ENCODE measurements around the gene METTL9.
"Not testable (repeated sequence)": the region's sequence is repeated elsewhere in the genome, so short reads cannot be mapped to it uniquely, and the experiment has no call there.

The METTL9 gene

DNA sequence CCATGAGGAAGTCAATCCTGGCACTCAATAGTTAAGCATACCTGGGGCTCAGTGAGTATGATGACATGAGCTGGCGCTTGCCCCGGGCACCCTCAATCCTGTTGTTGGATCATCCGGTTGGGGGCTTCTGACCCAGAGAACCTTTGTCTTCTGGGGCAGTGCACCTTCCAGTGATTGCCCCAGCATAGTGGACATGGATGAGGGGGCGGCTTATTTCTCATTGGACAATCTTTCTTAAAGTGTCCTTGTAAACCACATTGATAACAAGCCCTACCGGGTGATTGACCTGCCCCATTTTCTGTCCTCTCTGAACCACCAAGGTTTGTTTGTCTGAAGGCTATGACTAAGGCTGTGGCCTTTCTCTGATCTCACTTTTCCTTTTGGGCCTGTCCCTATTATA is 34.8 kb downstream of the METTL9 start:
- DNase-seq (ENCODE audit: low read depth in 4 of 4, low spot score in 1 of 4) = no peak

GRCh38 chr16:21635694-21636093 is 36.3 kb downstream of the METTL9 start:
- not testable (repeated sequence) for DNase-seq (ENCODE audit: low read depth in 4 of 4, low spot score in 1 of 4)

GRCh38 chr16:21637032-21637968 is 37.9 kb downstream of the METTL9 start:
- DNase-seq (ENCODE audit: low read depth in 4 of 4, low spot score in 1 of 4) = no peak

DNA sequence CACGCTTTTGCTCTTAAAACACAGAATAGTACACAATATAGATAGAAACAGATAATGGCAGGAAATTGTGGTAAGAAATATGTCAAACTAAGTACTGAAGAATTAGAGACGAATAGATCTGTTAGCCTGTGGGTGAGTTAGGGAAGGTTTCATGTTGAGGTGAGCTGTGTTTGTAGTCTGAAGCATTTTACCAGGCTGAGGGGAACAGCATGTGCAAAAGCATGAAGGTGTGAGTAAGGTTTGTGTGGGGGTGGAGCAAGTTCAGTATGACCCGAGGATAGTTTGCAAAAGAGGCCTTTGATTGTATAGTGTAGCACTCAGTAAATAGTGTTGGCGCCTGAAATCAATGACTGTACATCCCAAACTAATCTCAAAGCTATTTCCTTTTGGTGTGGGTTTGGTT is 39.2 kb downstream of the METTL9 start:
- DNase-seq (ENCODE audit: low read depth in 4 of 4, low spot score in 1 of 4) = no peak

DNA sequence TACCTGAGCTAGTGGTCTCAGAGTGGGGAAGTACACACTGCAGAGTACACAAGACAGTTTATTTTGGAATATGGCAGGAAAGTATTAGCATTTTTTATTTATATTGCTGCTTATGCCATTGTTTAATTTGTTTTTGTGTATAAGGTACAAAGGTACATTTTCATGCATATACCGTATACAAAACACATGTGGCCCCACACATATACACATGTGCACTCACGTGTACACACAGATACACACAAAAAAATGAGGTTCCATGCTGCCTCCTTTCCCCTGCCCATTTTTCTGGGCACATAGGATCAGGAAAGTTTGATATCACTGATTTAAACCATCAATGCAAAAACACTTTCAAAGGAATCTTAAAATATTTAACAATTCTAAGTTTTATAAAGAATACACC is 40.1 kb downstream of the METTL9 start:
- DNase-seq (ENCODE audit: low read depth in 4 of 4, low spot score in 1 of 4) = no peak

GRCh38 chr16:21641916-21642315 is 42.5 kb downstream of the METTL9 start:
- DNase-seq (ENCODE audit: low read depth in 4 of 4, low spot score in 1 of 4) = no peak

- DNase-seq (ENCODE audit: low read depth in 4 of 4, low spot score in 1 of 4) = no peak
These were observed 43.5 kb downstream of the METTL9 start for GRCh38 chr16:21642861-21643260.

DNA sequence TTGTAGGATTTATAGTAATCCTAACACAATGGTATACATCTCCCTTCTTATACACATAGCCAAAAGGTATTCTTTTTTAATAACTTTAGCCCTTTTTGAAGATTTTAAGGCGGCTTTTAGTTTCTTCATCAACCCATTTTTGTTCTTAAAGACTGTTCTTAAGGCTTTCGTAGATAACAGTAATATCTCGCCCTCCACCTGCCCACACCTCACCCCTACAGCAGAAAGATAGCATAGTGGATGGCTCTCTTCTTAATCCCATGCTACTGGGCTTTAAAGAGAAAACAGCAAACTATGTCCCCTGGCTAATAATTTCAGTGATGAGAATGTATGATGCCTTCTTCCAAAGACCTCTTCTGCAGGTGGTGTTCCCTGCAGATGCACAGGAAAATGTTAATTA is 44.4 kb downstream of the METTL9 start:
- DNase-seq (ENCODE audit: low read depth in 4 of 4, low spot score in 1 of 4) = no peak

- no peak for DNase-seq (ENCODE audit: low read depth in 4 of 4, low spot score in 1 of 4)
These were observed 45.3 kb downstream of the METTL9 start for GRCh38 chr16:21644674-21645073.

- DNase-seq (ENCODE audit: low read depth in 4 of 4, low spot score in 1 of 4) = no peak
These were observed 45.9 kb downstream of the METTL9 start for GRCh38 chr16:21645261-21645721.

DNA sequence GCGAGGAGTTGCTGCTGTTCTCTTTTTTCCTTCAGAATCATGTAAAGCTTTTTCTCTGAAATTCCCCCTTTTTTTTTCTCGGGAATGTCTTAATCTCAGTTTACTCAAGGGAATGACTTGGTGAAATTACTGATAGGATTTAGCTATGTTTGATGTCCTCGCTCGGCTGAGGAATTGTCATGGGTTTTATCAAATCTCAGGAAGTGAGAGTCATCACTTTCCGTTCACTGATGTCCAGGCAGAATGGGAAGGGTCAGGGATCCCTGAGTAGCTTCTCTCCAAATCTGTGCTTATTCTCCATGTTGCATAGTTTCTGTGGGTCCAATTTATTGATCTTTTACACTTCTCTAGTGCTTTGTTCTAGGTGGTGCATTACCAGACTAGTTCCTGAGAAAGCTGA is 46.7 kb downstream of the METTL9 start:
- DNase-seq (ENCODE audit: low read depth in 4 of 4, low spot score in 1 of 4) = no peak

GRCh38 chr16:21646721-21647561 is 47.6 kb downstream of the METTL9 start:
- peak; percentile 33 to 59 (median 50) for DNase-seq (ENCODE audit: low read depth in 4 of 4, low spot score in 1 of 4)

DNA sequence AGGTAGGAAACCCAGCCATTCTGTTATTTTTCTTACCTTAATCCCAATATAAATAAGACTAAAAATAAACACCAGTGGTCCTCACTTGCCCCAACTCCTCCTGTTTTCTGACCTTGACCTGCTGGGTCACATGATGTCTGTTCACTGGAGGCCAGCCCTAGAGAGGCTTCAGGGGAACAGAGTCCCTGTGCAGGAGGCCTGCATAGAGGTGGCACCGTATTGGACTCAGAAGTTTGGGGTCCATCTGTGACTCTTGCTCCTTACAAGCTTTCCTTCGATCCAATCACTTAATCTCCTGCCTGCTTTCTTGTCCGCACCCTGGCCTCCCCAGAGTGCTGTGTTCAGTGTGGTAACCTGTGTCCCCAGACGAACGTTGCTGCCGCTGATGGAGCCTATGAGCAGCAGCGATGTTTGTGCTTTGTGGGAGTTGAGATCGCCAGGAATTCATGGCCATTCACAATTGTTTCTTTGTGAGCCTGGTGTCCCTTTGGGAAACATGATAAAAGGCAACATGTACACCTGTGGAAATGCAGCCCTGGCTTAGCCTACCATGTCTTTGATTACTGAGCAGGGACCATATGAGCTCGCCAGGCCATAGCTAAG is 48.3 kb downstream of the METTL9 start:
- no peak for DNase-seq (ENCODE audit: low read depth in 4 of 4, low spot score in 1 of 4)

DNA sequence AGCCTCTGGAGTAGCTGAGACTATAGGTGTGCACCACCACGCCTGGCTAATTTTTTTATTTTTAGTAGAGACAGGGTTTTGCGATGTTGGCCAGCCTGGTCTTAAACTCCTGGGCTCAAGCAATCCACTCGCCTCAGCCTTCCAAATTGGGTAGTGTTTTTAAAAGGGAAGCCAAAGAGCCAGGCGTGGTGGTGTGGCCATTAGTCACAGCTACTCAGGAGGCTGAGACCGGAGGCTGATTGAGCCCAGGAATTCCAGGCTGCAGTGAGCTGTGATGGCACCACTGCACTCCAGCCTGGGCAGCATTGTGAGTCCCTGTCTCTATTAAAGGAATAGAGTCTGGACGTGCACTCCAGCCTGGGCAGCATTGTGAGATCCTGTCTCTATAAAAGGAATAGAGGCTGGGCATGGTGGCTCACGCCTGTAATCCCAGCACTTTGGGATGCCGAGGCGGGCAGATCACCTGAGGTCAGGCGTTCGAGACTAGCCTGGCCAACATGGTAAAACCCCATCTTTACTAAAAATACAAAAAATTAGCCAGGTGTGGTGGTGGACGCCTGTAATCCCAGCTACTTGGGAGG is 50.5 kb downstream of the METTL9 start:
- DNase-seq (ENCODE audit: low read depth in 4 of 4, low spot score in 1 of 4) = not testable (repeated sequence)

- DNase-seq (ENCODE audit: low read depth in 4 of 4, low spot score in 1 of 4) = no peak
These were observed 51.1 kb downstream of the METTL9 start for GRCh38 chr16:21650521-21650920.

DNA sequence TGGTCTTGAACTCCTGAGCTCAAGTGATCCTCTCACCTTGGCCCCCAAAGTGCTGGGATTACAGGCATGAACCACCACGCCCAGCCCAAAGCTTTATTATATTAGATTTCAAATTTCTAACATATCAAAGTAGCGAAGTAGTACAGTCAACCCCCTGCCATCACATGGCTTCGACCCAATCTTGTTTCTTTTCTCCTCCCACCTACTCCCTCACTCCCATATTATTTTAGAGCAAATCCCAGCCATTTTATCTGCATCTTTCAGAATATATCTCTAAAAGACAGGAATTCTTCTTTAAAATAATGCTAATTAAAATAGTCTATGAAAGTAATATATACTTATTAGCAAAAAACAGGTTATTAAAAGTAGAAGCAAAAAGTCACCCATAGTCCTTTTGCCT is 52.1 kb downstream of the METTL9 start:
- no peak for DNase-seq (ENCODE audit: low read depth in 4 of 4, low spot score in 1 of 4)

DNA sequence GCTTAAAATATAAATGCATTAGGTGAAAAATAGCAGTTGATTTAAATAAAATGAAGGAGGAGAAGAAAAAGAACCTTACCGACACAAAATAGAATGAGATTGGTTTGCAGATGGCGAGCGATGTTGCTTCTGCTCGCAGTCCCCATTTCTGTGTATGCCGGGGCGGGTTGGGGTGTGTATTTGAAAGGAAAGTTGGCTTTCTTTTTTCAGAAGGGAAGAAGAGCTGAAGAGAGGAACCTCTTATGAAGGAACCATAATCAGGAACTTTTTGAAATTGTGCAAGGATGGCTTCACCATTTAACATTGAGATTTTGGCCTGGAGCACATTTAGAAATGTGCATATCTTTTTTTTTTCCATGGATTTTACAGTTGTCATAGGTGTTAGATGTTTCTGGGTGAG is 53.1 kb downstream of the METTL9 start, which contains the start of gene IGSF6:
Gene IGSF6 (minus strand): TSS at position 156 of the 400 bp plus-strand sequence. CDS start 10 bp downstream, at position 146.
- no peak for DNase-seq (ENCODE audit: low read depth in 4 of 4, low spot score in 1 of 4)

DNA sequence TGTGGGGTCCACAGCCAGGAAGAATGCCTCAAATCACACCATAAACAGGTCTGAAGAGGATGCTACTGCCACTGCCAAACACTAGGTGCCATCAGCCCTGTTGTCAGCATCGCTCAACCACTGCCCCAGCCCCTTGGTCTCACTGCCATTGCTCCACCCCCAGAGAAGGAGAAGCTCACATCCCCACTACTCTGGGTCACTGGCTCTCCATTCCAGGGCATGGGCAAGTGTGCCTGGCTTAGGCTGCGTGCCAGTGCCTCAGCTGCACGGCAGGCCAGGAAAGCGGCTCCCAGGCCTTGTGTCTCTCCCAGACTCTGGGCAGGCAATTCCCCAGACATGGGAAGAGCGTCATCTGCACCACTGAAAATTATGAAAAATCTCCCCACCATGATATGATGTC is 54.2 kb downstream of the METTL9 start:
- no peak for DNase-seq (ENCODE audit: low read depth in 4 of 4, low spot score in 1 of 4)

- DNase-seq (ENCODE audit: low read depth in 4 of 4, low spot score in 1 of 4) = no peak
These were observed 55.1 kb downstream of the METTL9 start for GRCh38 chr16:21654466-21654865.

GRCh38 chr16:21654881-21655280 is 55.5 kb downstream of the METTL9 start:
- DNase-seq (ENCODE audit: low read depth in 4 of 4, low spot score in 1 of 4) = no peak
